Measurements from ENCODE around the gene PPP2R3A.
"Not testable (repeated sequence)": the region's sequence is repeated elsewhere in the genome, so short reads cannot be mapped to it uniquely, and the experiment has no call there.

The PPP2R3A gene

DNA sequence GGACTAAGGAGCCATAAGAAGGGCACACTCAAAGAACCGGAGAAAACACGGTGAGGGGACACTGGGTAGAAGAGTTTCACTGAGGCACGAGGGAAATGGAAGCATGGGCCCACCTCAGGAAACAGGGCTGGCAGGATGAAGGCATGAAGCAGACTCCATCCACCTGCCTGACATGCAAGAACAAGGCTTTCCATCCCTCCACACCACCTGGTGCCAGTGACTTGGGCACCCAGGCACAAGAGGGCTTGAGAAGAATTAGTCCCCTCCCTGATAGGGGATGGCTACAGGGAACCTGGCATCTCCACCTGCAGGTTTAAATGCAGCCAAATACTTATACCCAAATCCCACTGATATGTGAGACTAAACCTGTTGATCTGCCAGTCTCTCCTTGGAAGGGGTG, 38.9 kb upstream of the PPP2R3A start:
- Histone ChIP-seq H3K4me3 (ENCODE audit: low read length) (no peak overlapping the region), H3K4me2 (ENCODE audit: low read length) (no peak overlapping the region), H2AFZ (ENCODE audit: low read depth, low read length) (no peak overlapping the region), H3K9ac (ENCODE audit: low read length) (no peak overlapping the region), H3K36me3 (replicated peaks; ENCODE audit: low read depth, low read length) (no peaks in the 10 kb centered on the region), H3K9me3 (ENCODE audit: insufficient read depth, low read length) (no peaks in the 10 kb centered on the region), H3K79me2 (ENCODE audit: low read length) (no peaks in the 10 kb centered on the region), H3K27me3 (ENCODE audit: low read depth, low read length) (no peaks in the 10 kb centered on the region), H3K27ac (ENCODE audit: low read length) (no peak overlapping the region), H4K20me1 (ENCODE audit: insufficient read depth, low read length) (no peaks in the 10 kb centered on the region), H3K4me1 (ENCODE audit: low read length) (no peaks in the 10 kb centered on the region)
- TF ChIP-seq EZH2phosphoT487 (IDR thresholded peaks at IDR 0.05; ENCODE audit: low read depth) = no peak
- TF ChIP-seq, protein P1, sequence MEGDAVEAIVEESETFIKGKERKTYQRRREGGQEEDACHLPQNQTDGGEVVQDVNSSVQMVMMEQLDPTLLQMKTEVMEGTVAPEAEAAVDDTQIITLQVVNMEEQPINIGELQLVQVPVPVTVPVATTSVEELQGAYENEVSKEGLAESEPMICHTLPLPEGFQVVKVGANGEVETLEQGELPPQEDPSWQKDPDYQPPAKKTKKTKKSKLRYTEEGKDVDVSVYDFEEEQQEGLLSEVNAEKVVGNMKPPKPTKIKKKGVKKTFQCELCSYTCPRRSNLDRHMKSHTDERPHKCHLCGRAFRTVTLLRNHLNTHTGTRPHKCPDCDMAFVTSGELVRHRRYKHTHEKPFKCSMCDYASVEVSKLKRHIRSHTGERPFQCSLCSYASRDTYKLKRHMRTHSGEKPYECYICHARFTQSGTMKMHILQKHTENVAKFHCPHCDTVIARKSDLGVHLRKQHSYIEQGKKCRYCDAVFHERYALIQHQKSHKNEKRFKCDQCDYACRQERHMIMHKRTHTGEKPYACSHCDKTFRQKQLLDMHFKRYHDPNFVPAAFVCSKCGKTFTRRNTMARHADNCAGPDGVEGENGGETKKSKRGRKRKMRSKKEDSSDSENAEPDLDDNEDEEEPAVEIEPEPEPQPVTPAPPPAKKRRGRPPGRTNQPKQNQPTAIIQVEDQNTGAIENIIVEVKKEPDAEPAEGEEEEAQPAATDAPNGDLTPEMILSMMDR (IDR thresholded peaks at IDR 0.05; ENCODE audit: low read depth, low read length) = no peak

DNA sequence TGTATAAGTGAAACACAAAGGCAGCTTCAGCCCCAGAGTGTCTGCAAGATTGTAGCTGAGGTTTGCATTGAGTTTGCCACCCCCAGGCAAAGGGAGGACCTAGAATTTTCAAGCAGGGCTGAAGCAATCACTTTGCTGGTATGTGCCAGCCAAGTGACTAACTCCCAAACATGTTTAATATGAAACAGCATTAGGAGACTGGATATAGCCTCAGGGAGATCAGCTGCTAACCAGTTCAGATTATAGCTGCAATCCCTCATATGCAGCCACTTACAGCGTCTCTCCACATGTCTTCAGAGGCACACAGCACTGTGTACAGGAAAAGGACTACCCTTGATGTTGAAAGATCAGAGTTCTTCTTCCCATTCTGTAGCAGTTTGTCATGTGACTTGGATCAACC, 38.4 kb upstream of the PPP2R3A start:
- no peak overlapping the region for H2AFZ ChIP-seq (ENCODE audit: low read depth, low read length)
- H3K27ac ChIP-seq (ENCODE audit: low read length) = no peak overlapping the region
- H3K36me3 ChIP-seq (replicated peaks; ENCODE audit: low read depth, low read length) = no peaks in the 10 kb centered on the region
- H3K27me3 ChIP-seq (ENCODE audit: low read depth, low read length) = no peaks in the 10 kb centered on the region
- H3K4me3 ChIP-seq (ENCODE audit: low read length) = no peak overlapping the region
- no peak overlapping the region for H3K9ac ChIP-seq (ENCODE audit: low read length)
- no peaks in the 10 kb centered on the region for H3K79me2 ChIP-seq (ENCODE audit: low read length)
- TF ChIP-seq, protein P1 (IDR thresholded peaks at IDR 0.05; ENCODE audit: low read depth, low read length) = no peak
- no peak for TF ChIP-seq EZH2phosphoT487 (IDR thresholded peaks at IDR 0.05; ENCODE audit: low read depth)
- H3K9me3 ChIP-seq (ENCODE audit: insufficient read depth, low read length) = no peaks in the 10 kb centered on the region
- H3K4me2 ChIP-seq (ENCODE audit: low read length) = no peak overlapping the region
- H3K4me1 ChIP-seq (ENCODE audit: low read length) = no peaks in the 10 kb centered on the region
- H4K20me1 ChIP-seq (ENCODE audit: insufficient read depth, low read length) = no peaks in the 10 kb centered on the region

DNA sequence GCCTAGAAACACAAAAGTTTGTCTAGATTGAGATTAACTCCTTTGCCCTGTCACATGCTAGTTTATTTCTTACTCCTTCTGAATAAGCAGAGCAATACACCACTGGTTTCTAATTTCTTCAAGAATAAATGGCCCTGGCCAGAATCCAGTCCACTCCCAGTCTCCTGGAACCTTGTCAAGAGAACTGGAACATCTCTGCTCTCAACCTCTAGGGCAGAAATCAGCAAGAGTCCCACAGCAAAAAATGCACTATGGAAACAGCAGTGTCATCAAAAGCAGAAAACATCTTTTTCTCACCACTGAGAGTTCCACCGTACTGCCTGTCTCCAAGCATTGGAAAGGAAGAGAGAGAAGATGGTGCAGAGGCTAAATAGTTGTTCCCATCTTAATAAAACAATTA, 35.9 kb upstream of the PPP2R3A start:
- Histone ChIP-seq H3K4me2 (ENCODE audit: low read length) (no peak overlapping the region), H3K79me2 (ENCODE audit: low read length) (no peaks in the 10 kb centered on the region), H3K9me3 (ENCODE audit: insufficient read depth, low read length) (no peaks in the 10 kb centered on the region), H3K27ac (ENCODE audit: low read length) (no peak overlapping the region), H3K27me3 (ENCODE audit: low read depth, low read length) (no peaks in the 10 kb centered on the region), H2AFZ (ENCODE audit: low read depth, low read length) (no peak overlapping the region), H4K20me1 (ENCODE audit: insufficient read depth, low read length) (no peaks in the 10 kb centered on the region), H3K9ac (ENCODE audit: low read length) (no peak overlapping the region), H3K4me1 (ENCODE audit: low read length) (no peaks in the 10 kb centered on the region), H3K4me3 (ENCODE audit: low read length) (no peak overlapping the region), H3K36me3 (replicated peaks; ENCODE audit: low read depth, low read length) (no peaks in the 10 kb centered on the region)
- TF ChIP-seq, protein P1 (IDR thresholded peaks at IDR 0.05; ENCODE audit: low read depth, low read length) = no peak
- no peak for TF ChIP-seq EZH2phosphoT487 (IDR thresholded peaks at IDR 0.05; ENCODE audit: low read depth)

DNA sequence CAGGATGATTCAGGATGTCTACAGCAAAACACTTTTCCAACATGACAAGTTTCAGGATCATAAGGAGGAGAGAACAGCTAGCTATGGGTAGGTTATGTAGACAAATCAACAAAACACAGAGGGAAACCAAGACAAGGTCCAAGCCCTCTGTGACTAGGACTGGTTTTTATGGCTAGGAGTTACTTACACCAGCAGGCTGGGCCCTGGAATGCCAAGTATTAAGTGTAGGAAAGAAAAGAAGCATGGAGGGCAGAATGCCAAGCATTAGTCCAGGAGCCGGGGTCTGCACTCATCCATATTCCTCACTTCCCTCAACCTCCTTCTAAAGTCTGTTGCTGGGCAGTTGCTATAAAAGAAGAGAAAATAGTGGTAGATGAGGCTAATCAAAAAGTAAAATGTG, 35.3 kb upstream of the PPP2R3A start:
- Histone ChIP-seq H2AFZ (ENCODE audit: low read depth, low read length) (no peak overlapping the region), H3K4me2 (ENCODE audit: low read length) (no peak overlapping the region), H3K4me1 (ENCODE audit: low read length) (no peaks in the 10 kb centered on the region), H4K20me1 (ENCODE audit: insufficient read depth, low read length) (no peaks in the 10 kb centered on the region), H3K9me3 (ENCODE audit: insufficient read depth, low read length) (no peaks in the 10 kb centered on the region), H3K4me3 (ENCODE audit: low read length) (no peak overlapping the region), H3K27me3 (ENCODE audit: low read depth, low read length) (no peaks in the 10 kb centered on the region), H3K36me3 (replicated peaks; ENCODE audit: low read depth, low read length) (no peaks in the 10 kb centered on the region), H3K27ac (ENCODE audit: low read length) (no peak overlapping the region), H3K79me2 (ENCODE audit: low read length) (no peaks in the 10 kb centered on the region), H3K9ac (ENCODE audit: low read length) (no peak overlapping the region)
- TF ChIP-seq, protein P1 (IDR thresholded peaks at IDR 0.05; ENCODE audit: low read depth, low read length) = no peak
- no peak for TF ChIP-seq EZH2phosphoT487 (IDR thresholded peaks at IDR 0.05; ENCODE audit: low read depth)

DNA sequence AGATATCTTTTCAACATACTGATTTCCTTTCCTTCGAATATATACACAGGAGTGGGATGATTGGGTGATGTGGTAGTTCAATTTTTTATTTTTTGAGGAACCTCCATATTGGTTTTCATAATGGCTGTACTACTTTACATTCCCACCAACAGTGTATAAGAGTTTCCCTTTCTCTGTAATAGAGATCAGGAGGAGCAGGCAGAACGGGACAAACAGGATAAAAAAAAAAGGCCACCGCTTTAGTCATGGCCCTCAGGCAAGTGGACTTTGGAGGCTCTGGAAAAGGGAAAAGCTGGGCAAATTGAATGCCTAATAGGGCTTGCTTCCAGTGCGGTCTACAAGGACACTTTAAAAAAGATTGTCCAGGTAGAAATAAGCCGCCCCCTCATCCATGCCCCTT, 30.4 kb upstream of the PPP2R3A start:
- not testable (repeated sequence) for H3K9ac ChIP-seq (ENCODE audit: low read length); H3K9me3 ChIP-seq (ENCODE audit: insufficient read depth, low read length); H3K27ac ChIP-seq (ENCODE audit: low read length); H3K4me1 ChIP-seq (ENCODE audit: low read length); H2AFZ ChIP-seq (ENCODE audit: low read depth, low read length); H3K79me2 ChIP-seq (ENCODE audit: low read length); H4K20me1 ChIP-seq (ENCODE audit: insufficient read depth, low read length); H3K27me3 ChIP-seq (ENCODE audit: low read depth, low read length); H3K4me2 ChIP-seq (ENCODE audit: low read length); H3K4me3 ChIP-seq (ENCODE audit: low read length); H3K36me3 ChIP-seq (replicated peaks; ENCODE audit: low read depth, low read length)

DNA sequence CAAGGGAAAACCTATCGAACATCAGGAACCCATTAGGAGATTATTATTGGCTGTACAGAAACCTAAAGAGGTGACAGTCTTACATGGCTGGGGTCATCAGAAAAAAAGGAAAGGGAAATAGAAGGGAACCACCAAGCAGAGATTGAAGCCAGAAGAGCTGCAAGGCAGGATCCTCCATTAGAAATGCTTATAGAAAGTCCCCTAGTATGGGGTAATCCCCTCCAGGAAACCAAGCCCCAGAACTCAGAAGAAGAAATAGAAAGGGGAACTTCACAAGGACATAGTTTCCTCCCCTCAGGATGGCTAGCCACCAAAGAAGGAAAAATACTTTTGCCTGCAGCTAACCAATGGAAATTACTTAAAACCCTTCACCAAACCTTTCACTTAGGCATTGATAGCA, 27.8 kb upstream of the PPP2R3A start:
- not testable (repeated sequence) for H3K4me1 ChIP-seq (ENCODE audit: low read length); H3K4me2 ChIP-seq (ENCODE audit: low read length); H3K27ac ChIP-seq (ENCODE audit: low read length); H3K4me3 ChIP-seq (ENCODE audit: low read length); H3K9me3 ChIP-seq (ENCODE audit: insufficient read depth, low read length); H3K27me3 ChIP-seq (ENCODE audit: low read depth, low read length); H2AFZ ChIP-seq (ENCODE audit: low read depth, low read length); H3K79me2 ChIP-seq (ENCODE audit: low read length); H4K20me1 ChIP-seq (ENCODE audit: insufficient read depth, low read length); H3K36me3 ChIP-seq (replicated peaks; ENCODE audit: low read depth, low read length); H3K9ac ChIP-seq (ENCODE audit: low read length)
